ENCODE measurements around the gene METTL15.

METTL15 gene

DNA sequence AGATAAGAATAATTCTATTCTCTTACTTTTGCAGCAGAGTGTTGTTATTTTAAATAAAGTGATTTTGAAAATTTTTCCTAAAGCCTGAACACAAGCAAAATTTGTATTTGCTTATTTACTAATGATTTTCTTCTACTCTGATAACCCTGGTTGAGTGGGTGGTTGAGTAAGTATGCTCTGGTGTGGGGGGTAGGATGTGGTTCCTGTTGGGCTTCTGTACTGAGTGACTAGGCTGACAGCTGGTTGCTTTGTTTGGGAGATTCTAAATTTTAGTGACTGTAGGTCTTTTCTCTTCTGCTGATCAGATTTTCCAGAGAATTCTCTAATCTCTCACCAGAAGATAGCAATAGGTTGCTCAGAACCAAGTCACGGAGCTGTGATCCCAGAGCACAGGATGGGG, 61.6 kb downstream of the METTL15 start:
- Histone ChIP-seq H3K9ac (ENCODE audit: low read length) (no peak overlapping the region), H3K9me2 (replicated peaks; ENCODE audit: insufficient read depth, low read length) (no peaks in the 10 kb centered on the region), H3K36me3 (replicated peaks; ENCODE audit: insufficient read depth, low read length) (no peaks in the 10 kb centered on the region; the same call in 1 of the 2 replicates), H3K4me2 (ENCODE audit: low read depth, low read length) (no peak overlapping the region), H3F3A (ENCODE audit: insufficient read depth, low read length) (no peaks in the 10 kb centered on the region), H4K20me1 (ENCODE audit: insufficient read depth, low read length) (no peaks in the 10 kb centered on the region), H3K27me3 (replicated peaks; ENCODE audit: insufficient read depth, low read length) (no peaks in the 10 kb centered on the region), H3K4me3 (ENCODE audit: low read length) (no peak overlapping the region), H3K9me3 (replicated peaks; ENCODE audit: insufficient read depth, low read length) (no peaks in the 10 kb centered on the region), H3K79me2 (ENCODE audit: low read length) (no peaks in the 10 kb centered on the region), H2AFZ (ENCODE audit: low read length) (no peak overlapping the region), H3K4me1 (ENCODE audit: low read length) (no peaks in the 10 kb centered on the region), H3K27ac (ENCODE audit: low read length) (no peak overlapping the region)
- TF ChIP-seq EZH2phosphoT487 (IDR thresholded peaks at IDR 0.05; ENCODE audit: low read length) (no peak), EZH2 (optimal IDR thresholded peaks at IDR 0.05; ENCODE audit: low read depth, low read length) (no peak)
- TF ChIP-seq, protein P1, sequence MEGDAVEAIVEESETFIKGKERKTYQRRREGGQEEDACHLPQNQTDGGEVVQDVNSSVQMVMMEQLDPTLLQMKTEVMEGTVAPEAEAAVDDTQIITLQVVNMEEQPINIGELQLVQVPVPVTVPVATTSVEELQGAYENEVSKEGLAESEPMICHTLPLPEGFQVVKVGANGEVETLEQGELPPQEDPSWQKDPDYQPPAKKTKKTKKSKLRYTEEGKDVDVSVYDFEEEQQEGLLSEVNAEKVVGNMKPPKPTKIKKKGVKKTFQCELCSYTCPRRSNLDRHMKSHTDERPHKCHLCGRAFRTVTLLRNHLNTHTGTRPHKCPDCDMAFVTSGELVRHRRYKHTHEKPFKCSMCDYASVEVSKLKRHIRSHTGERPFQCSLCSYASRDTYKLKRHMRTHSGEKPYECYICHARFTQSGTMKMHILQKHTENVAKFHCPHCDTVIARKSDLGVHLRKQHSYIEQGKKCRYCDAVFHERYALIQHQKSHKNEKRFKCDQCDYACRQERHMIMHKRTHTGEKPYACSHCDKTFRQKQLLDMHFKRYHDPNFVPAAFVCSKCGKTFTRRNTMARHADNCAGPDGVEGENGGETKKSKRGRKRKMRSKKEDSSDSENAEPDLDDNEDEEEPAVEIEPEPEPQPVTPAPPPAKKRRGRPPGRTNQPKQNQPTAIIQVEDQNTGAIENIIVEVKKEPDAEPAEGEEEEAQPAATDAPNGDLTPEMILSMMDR (IDR thresholded peaks at IDR 0.05; ENCODE audit: low read length) = no peak
- DNase-seq = no peak

DNA sequence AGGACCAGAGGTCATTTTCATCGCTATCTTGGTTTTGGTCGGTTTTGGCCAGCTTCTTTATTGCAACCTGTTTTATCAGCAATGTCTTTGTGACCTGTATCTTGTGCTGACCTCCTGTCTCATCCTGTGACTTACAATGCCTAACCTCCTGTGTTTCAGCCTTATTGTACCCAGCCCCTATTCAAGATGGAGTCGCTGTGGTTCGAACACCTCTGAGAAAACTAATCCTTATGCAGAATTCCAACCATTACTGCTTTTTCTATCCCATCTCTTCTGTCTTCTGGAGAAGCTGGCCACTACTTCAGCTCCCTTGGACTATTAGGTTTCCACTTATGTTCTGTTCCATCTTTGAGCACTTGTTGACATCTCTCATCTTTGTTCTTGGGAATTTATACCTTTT, 62.6 kb downstream of the METTL15 start:
- TF ChIP-seq, protein P1 (IDR thresholded peaks at IDR 0.05; ENCODE audit: low read length) = no peak
- TF ChIP-seq EZH2 (optimal IDR thresholded peaks at IDR 0.05; ENCODE audit: low read depth, low read length) (no peak), EZH2phosphoT487 (IDR thresholded peaks at IDR 0.05; ENCODE audit: low read length) (no peak)

DNA sequence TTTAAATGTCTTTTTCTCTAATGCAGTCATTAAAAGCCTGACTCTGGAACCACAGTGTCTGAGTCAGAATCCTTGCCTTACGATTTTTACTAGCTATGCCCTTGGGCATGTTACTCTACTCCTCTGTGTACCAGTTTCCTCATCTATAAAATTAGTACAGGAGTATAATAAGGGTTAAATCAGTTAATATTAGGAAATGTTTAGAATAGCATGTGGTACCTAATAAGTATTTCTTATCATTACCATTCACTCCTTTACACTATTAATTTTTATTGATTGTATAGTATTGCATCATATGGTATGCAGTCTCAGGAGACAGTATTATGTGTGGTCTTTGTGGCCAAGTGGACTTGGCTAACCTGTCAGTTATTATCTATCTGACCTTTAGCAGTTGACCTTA, 68.2 kb downstream of the METTL15 start:
- H4K20me1 ChIP-seq (ENCODE audit: insufficient read depth, low read length) = no peaks in the 10 kb centered on the region
- no peaks in the 10 kb centered on the region for H3F3A ChIP-seq (ENCODE audit: insufficient read depth, low read length)
- H3K4me2 ChIP-seq (ENCODE audit: low read depth, low read length) = no peak overlapping the region
- H2AFZ ChIP-seq (ENCODE audit: low read length) = no peak overlapping the region
- H3K4me3 ChIP-seq (ENCODE audit: low read length) = no peak overlapping the region
- H3K79me2 ChIP-seq (ENCODE audit: low read length) = no peaks in the 10 kb centered on the region
- no peaks in the 10 kb centered on the region for H3K36me3 ChIP-seq (replicated peaks; ENCODE audit: insufficient read depth, low read length)
- no peaks in the 10 kb centered on the region for H3K27me3 ChIP-seq (replicated peaks; ENCODE audit: insufficient read depth, low read length)
- no peaks in the 10 kb centered on the region for H3K4me1 ChIP-seq (ENCODE audit: low read length)
- DNase-seq = no peak
- no peak overlapping the region for H3K27ac ChIP-seq (ENCODE audit: low read length)
- H3K9me3 ChIP-seq (replicated peaks; ENCODE audit: insufficient read depth, low read length) = no peaks in the 10 kb centered on the region
- H3K9me2 ChIP-seq (replicated peaks; ENCODE audit: insufficient read depth, low read length) = no peaks in the 10 kb centered on the region
- TF ChIP-seq, protein P1 (IDR thresholded peaks at IDR 0.05; ENCODE audit: low read length) = no peak
- TF ChIP-seq EZH2phosphoT487 (IDR thresholded peaks at IDR 0.05; ENCODE audit: low read length) (no peak), EZH2 (optimal IDR thresholded peaks at IDR 0.05; ENCODE audit: low read depth, low read length) (no peak)
- no peak overlapping the region for H3K9ac ChIP-seq (ENCODE audit: low read length)

More for the DNA sequence above, 62.6 kb downstream of the METTL15 start:
- Histone ChIP-seq H3K27ac (ENCODE audit: low read length) (no peak overlapping the region), H3K4me1 (ENCODE audit: low read length) (no peaks in the 10 kb centered on the region), H3K27me3 (replicated peaks; ENCODE audit: insufficient read depth, low read length) (no peaks in the 10 kb centered on the region), H3K9me2 (replicated peaks; ENCODE audit: insufficient read depth, low read length) (no peaks in the 10 kb centered on the region), H3K9me3 (replicated peaks; ENCODE audit: insufficient read depth, low read length) (no peaks in the 10 kb centered on the region), H3K4me2 (ENCODE audit: low read depth, low read length) (no peak overlapping the region), H2AFZ (ENCODE audit: low read length) (no peak overlapping the region), H3K4me3 (ENCODE audit: low read length) (no peak overlapping the region), H3K9ac (ENCODE audit: low read length) (no peak overlapping the region), H3K79me2 (ENCODE audit: low read length) (no peaks in the 10 kb centered on the region), H3K36me3 (replicated peaks; ENCODE audit: insufficient read depth, low read length) (no peaks in the 10 kb centered on the region; the same call in 1 of the 2 replicates), H4K20me1 (ENCODE audit: insufficient read depth, low read length) (no peaks in the 10 kb centered on the region), H3F3A (ENCODE audit: insufficient read depth, low read length) (no peaks in the 10 kb centered on the region)
- DNase-seq = no peak

Measured in MM.1S (cell line).